ENCODE measurements around the gene LDAH. TPM values are rescaled to one million over a fixed set of nuclear protein-coding genes. Genes with fewer than 3 reads are reported as not detected.

LDAH gene
- total and polyA plus RNA-seq, 2 experiments from 2014 or later = 15.2 to 21.1 TPM

DNA sequence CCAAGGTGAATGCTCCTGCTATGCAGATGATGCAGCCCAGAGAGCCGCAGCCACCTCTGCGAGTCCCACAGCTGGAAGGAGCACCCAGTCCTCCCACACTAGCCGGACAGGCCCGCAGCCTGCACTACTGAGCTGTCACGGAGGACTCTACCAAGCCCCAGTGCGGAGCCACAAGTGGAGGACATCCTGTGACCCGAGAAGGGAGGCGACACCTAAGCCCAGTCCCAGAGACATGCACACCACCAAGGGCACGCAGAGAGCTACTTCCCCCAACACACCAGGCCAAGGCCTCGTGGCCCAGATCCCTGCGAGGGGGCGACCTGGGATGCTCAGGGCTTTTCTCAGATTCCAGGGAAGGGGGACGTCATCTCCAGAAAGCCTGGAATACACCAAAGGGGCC, 184.9 kb downstream of the LDAH start:
- no peaks in the 10 kb centered on the region for H3K36me3 ChIP-seq
- no peak for DNase-seq (ENCODE audit: low read depth in 1 of 2, low spot score in 1 of 2)
- H3K27ac ChIP-seq = no peak overlapping the region
- TF ChIP-seq CTCF (IDR thresholded peaks at IDR 0.05; ENCODE audit: low read depth, low read length) = no peak
- H3K4me3 ChIP-seq = no peak overlapping the region
- H3K4me1 ChIP-seq (ENCODE audit: low read depth) = peaks cover 13% of the 10 kb centered on the region
- H3K9me3 ChIP-seq (ENCODE audit: low read depth) = no peaks in the 10 kb centered on the region
- H3K27me3 ChIP-seq = no peaks in the 10 kb centered on the region

DNA sequence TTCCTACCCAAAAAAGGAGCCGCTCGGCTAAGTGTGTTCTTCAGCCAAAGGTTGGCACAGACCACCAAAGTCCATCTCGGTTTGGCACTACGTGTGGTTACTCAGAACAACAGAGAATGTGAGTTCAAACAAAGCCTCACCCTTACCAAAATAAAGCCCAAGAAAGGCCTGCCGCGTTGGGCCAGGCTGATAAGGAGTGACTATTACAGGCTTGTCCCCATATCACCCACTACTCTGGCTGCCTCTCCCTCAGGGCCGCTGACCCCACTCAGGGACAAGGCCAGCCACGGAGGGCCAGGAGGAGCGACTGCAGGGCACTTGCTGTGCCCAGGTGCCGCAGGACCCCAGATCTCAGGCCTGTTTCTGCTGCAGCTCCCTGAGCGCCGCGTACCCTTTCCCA, 185.8 kb downstream of the LDAH start:
- TF ChIP-seq CTCF (IDR thresholded peaks at IDR 0.05; ENCODE audit: low read depth, low read length) = no peak
- no peaks in the 10 kb centered on the region for H3K27me3 ChIP-seq

GRCh38 chr2:20635675-20636584, 187.0 kb downstream of the LDAH start:
- peak; percentile 96 for TF ChIP-seq CTCF (IDR thresholded peaks at IDR 0.05; ENCODE audit: low read depth, low read length)
- Histone ChIP-seq H3K4me1 (ENCODE audit: low read depth) (peaks cover 13% of the 10 kb centered on the region), H3K27ac (no peak overlapping the region), H3K4me3 (no peak overlapping the region), H3K36me3 (no peaks in the 10 kb centered on the region), H3K27me3 (no peaks in the 10 kb centered on the region), H3K9me3 (ENCODE audit: low read depth) (no peaks in the 10 kb centered on the region)
- DNase-seq (ENCODE audit: low read depth in 1 of 2, low spot score in 1 of 2) = peak; percentile 87 to 88

More for the DNA sequence above, 185.8 kb downstream of the LDAH start:
- H3K4me1 ChIP-seq (ENCODE audit: low read depth) = peaks cover 13% of the 10 kb centered on the region
- H3K36me3 ChIP-seq = no peaks in the 10 kb centered on the region
- no peak overlapping the region for H3K27ac ChIP-seq
- no peak for DNase-seq (ENCODE audit: low read depth in 1 of 2, low spot score in 1 of 2)
- no peaks in the 10 kb centered on the region for H3K9me3 ChIP-seq (ENCODE audit: low read depth)
- H3K4me3 ChIP-seq = no peak overlapping the region

DNA sequence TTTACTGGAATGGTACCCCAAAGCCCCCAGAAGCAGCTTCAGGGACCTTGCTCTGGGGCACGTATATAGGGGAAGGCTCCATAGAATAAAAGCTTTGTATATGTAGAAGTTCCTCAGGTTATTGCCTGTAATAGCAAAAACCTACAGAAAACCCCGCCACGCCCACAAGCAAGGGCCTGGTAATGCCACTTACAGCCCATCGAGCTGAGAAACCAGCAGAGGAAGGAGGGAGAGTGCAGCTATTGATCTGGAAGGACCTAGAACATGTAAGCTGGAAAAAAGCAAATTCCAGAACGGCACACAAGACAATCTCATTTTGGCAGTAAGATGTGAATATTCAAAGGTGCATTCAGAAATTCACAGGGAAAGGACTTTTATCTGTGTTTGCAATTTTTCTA, 187.8 kb downstream of the LDAH start:
- H3K36me3 ChIP-seq = no peaks in the 10 kb centered on the region
- no peak for TF ChIP-seq CTCF (IDR thresholded peaks at IDR 0.05; ENCODE audit: low read depth, low read length)

GRCh38 chr2:20634507-20635112, 188.3 kb downstream of the LDAH start:
- H3K27ac ChIP-seq = no peak overlapping the region
- H3K4me3 ChIP-seq = no peak overlapping the region
- no peaks in the 10 kb centered on the region for H3K27me3 ChIP-seq
- no peak for TF ChIP-seq CTCF (IDR thresholded peaks at IDR 0.05; ENCODE audit: low read depth, low read length)
- DNase-seq (ENCODE audit: low read depth in 1 of 2, low spot score in 1 of 2) = peak in 1 of 2 donors; percentile 67
- H3K36me3 ChIP-seq = no peaks in the 10 kb centered on the region
- H3K9me3 ChIP-seq (ENCODE audit: low read depth) = no peaks in the 10 kb centered on the region
- peaks cover 13% of the 10 kb centered on the region for H3K4me1 ChIP-seq (ENCODE audit: low read depth)

More for the DNA sequence above, 187.8 kb downstream of the LDAH start:
- Histone ChIP-seq H3K27ac (no peak overlapping the region), H3K4me3 (no peak overlapping the region), H3K27me3 (no peaks in the 10 kb centered on the region), H3K9me3 (ENCODE audit: low read depth) (no peaks in the 10 kb centered on the region), H3K4me1 (ENCODE audit: low read depth) (peaks cover 13% of the 10 kb centered on the region)
- DNase-seq (ENCODE audit: low read depth in 1 of 2, low spot score in 1 of 2) = no peak

Other genes with a start within 250 kb of the LDAH start
- gene HS1BP3, start 172.0 kb downstream of the LDAH start, total RNA-seq = 18.3 and 20.3 TPM in 2 replicates
- gene HS1BP3, start 172.0 kb downstream of the LDAH start, polyA plus RNA-seq = 12.0 and 13.5 TPM in 2 replicates
- 0.14 and 0.15 TPM in 2 replicates for gene GDF7, start 156.0 kb downstream of the LDAH start, total RNA-seq
- gene GDF7, start 156.0 kb downstream of the LDAH start, polyA plus RNA-seq = 0.05 and 0.09 TPM in 2 replicates
- 0.07 and 0.15 TPM in 2 replicates for gene APOB, start 221.0 kb upstream of the LDAH start, total RNA-seq
- gene APOB, start 221.0 kb upstream of the LDAH start, polyA plus RNA-seq = 0.26 TPM in 1 of 2 replicates, not detected in the other